Measurements from ENCODE around the gene SLF1. TPM values are rescaled to one million over a fixed set of nuclear protein-coding genes. Genes with fewer than 3 reads are reported as not detected.

The SLF1 gene
- total and polyA plus RNA-seq, 9 of the 15 experiments (the other 6 are each of a cell fraction or from before 2014, with no cell fraction given): 9.8 to 31.1 (median 16.3) TPM

DNA sequence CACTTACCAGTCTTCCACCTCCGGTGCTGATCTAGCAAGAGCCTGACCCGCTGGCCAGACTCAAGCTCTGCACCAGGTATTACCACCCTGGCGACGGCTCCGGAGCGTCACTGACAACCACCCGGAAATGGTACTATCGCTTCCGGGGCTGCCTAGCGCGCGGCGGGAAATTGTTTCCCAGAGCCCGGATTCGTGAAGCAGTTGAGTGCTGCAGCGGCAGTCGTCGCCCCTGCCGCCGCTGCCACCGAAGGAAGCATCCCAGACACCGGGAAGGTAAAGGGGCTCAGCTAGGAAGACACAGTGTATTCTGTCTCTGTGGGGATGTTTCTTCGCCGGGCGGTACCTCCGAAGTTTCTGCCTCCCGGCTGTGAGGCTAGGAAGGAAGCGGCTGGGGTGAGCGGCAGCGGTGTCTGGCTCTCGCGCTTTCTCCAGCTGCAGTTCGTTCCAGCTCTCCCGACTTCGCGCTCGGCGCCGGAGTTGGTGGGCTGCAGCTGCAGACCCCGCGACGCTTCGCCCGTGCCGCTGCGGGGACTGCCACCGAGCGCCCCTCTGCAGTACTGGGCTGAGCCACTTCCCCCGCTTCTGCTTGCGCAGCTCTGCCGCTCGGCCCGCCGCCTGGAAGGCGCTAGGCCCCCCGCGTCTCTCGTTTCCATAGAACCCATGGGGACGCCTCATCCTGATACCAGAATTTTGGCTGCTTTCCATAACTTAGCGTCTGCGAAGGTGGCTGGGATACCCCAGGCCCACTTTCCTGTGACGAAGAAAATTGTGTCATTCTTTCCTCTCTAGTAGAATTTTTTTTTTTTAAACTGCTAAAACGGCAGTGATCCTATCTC lies at the start of gene SLF1, which contains the start of gene KIAA0825 (continued):
- TF ChIP-seq, protein P1, sequence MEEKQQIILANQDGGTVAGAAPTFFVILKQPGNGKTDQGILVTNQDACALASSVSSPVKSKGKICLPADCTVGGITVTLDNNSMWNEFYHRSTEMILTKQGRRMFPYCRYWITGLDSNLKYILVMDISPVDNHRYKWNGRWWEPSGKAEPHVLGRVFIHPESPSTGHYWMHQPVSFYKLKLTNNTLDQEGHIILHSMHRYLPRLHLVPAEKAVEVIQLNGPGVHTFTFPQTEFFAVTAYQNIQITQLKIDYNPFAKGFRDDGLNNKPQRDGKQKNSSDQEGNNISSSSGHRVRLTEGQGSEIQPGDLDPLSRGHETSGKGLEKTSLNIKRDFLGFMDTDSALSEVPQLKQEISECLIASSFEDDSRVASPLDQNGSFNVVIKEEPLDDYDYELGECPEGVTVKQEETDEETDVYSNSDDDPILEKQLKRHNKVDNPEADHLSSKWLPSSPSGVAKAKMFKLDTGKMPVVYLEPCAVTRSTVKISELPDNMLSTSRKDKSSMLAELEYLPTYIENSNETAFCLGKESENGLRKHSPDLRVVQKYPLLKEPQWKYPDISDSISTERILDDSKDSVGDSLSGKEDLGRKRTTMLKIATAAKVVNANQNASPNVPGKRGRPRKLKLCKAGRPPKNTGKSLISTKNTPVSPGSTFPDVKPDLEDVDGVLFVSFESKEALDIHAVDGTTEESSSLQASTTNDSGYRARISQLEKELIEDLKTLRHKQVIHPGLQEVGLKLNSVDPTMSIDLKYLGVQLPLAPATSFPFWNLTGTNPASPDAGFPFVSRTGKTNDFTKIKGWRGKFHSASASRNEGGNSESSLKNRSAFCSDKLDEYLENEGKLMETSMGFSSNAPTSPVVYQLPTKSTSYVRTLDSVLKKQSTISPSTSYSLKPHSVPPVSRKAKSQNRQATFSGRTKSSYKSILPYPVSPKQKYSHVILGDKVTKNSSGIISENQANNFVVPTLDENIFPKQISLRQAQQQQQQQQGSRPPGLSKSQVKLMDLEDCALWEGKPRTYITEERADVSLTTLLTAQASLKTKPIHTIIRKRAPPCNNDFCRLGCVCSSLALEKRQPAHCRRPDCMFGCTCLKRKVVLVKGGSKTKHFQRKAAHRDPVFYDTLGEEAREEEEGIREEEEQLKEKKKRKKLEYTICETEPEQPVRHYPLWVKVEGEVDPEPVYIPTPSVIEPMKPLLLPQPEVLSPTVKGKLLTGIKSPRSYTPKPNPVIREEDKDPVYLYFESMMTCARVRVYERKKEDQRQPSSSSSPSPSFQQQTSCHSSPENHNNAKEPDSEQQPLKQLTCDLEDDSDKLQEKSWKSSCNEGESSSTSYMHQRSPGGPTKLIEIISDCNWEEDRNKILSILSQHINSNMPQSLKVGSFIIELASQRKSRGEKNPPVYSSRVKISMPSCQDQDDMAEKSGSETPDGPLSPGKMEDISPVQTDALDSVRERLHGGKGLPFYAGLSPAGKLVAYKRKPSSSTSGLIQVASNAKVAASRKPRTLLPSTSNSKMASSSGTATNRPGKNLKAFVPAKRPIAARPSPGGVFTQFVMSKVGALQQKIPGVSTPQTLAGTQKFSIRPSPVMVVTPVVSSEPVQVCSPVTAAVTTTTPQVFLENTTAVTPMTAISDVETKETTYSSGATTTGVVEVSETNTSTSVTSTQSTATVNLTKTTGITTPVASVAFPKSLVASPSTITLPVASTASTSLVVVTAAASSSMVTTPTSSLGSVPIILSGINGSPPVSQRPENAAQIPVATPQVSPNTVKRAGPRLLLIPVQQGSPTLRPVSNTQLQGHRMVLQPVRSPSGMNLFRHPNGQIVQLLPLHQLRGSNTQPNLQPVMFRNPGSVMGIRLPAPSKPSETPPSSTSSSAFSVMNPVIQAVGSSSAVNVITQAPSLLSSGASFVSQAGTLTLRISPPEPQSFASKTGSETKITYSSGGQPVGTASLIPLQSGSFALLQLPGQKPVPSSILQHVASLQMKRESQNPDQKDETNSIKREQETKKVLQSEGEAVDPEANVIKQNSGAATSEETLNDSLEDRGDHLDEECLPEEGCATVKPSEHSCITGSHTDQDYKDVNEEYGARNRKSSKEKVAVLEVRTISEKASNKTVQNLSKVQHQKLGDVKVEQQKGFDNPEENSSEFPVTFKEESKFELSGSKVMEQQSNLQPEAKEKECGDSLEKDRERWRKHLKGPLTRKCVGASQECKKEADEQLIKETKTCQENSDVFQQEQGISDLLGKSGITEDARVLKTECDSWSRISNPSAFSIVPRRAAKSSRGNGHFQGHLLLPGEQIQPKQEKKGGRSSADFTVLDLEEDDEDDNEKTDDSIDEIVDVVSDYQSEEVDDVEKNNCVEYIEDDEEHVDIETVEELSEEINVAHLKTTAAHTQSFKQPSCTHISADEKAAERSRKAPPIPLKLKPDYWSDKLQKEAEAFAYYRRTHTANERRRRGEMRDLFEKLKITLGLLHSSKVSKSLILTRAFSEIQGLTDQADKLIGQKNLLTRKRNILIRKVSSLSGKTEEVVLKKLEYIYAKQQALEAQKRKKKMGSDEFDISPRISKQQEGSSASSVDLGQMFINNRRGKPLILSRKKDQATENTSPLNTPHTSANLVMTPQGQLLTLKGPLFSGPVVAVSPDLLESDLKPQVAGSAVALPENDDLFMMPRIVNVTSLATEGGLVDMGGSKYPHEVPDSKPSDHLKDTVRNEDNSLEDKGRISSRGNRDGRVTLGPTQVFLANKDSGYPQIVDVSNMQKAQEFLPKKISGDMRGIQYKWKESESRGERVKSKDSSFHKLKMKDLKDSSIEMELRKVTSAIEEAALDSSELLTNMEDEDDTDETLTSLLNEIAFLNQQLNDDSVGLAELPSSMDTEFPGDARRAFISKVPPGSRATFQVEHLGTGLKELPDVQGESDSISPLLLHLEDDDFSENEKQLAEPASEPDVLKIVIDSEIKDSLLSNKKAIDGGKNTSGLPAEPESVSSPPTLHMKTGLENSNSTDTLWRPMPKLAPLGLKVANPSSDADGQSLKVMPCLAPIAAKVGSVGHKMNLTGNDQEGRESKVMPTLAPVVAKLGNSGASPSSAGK (IDR thresholded peaks at IDR 0.05): no peak
- TF ChIP-seq, protein P2, sequence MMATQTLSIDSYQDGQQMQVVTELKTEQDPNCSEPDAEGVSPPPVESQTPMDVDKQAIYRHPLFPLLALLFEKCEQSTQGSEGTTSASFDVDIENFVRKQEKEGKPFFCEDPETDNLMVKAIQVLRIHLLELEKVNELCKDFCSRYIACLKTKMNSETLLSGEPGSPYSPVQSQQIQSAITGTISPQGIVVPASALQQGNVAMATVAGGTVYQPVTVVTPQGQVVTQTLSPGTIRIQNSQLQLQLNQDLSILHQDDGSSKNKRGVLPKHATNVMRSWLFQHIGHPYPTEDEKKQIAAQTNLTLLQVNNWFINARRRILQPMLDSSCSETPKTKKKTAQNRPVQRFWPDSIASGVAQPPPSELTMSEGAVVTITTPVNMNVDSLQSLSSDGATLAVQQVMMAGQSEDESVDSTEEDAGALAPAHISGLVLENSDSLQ (IDR thresholded peaks at IDR 0.05): peak; percentile 74
- TF ChIP-seq TARDBP (IDR thresholded peaks at IDR 0.05) (no peak), JUND (IDR thresholded peaks at IDR 0.05; ENCODE audit: borderline replicate concordance, low read depth, low read length) (0 out of 2 replicates have a peak, but pooled peaks have one; percentile 6), JUND (tag; IDR thresholded peaks at IDR 0.05; ENCODE audit: borderline replicate concordance, low read depth, low read length) (no peak), SPI1 (IDR thresholded peaks at IDR 0.05; ENCODE audit: borderline replicate concordance, low read depth, low read length) (no peak), NCOA6 (IDR thresholded peaks at IDR 0.05) (no peak), MCM7 (IDR thresholded peaks at IDR 0.05) (no peak), STAG1 (CRISPR knock-in tag; IDR thresholded peaks at IDR 0.05; ENCODE audit: borderline replicate concordance) (no peak), FOXK2 (conservative IDR thresholded peaks at IDR 0.05 in 1 of 2, IDR thresholded peaks at IDR 0.05 in 1 of 2; ENCODE audit: low read depth in 2 of 2) (no peak), ZC3H11A (IDR thresholded peaks at IDR 0.05; ENCODE audit: low read depth, low read length) (no peak), GATA2 (CRISPR knock-in tag; IDR thresholded peaks at IDR 0.05) (no peak), ETV1 (tag; conservative IDR thresholded peaks at IDR 0.05; ENCODE audit: low read depth) (peak; percentile 46; the same call in 1 of the 2 replicates), GABPB2 (CRISPR knock-in tag; conservative IDR thresholded peaks at IDR 0.05) (no peak)
- TF ChIP-seq, protein P3, sequence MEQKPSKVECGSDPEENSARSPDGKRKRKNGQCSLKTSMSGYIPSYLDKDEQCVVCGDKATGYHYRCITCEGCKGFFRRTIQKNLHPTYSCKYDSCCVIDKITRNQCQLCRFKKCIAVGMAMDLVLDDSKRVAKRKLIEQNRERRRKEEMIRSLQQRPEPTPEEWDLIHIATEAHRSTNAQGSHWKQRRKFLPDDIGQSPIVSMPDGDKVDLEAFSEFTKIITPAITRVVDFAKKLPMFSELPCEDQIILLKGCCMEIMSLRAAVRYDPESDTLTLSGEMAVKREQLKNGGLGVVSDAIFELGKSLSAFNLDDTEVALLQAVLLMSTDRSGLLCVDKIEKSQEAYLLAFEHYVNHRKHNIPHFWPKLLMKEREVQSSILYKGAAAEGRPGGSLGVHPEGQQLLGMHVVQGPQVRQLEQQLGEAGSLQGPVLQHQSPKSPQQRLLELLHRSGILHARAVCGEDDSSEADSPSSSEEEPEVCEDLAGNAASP (IDR thresholded peaks at IDR 0.05): no peak

All from K562 (cell line).